ENCODE results near the gene HEPHL1.

Gene HEPHL1

DNA sequence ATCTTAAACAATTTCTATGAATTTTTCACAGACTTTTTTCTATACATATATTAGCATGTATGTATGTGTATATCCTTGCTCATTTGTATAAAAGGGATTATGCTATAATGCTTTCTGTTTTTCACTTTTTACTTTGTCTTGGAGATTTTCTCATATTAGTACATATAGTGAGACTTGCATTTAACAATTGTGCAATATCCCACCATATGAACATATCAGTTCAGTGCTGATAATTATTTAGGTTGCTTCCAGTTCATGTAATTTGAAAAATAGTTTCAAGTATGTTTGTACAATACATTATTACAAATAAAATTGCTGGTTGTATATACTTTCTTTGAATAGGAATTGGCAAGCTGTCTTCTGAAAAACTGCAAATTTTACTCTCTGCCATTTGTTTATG lies 37.9 kb downstream of the HEPHL1 start:
- ATAC-seq (ENCODE audit: insufficient read depth, low read depth): no peak
- no peak overlapping the region for H3K4me2 ChIP-seq (ENCODE audit: insufficient read depth, low read length)
- H3K4me3 ChIP-seq (ENCODE audit: low read depth in 1 of 2, low read length in 2 of 2): no peak overlapping the region
- no peaks in the 10 kb centered on the region for H3K27me3 ChIP-seq (ENCODE audit: insufficient read depth, low read length, poor library complexity)
- no peak overlapping the region for H3K9ac ChIP-seq (ENCODE audit: low read depth, low read length)
- no peaks in the 10 kb centered on the region for H3K36me3 ChIP-seq (ENCODE audit: insufficient read depth, low read length)
- no peak for DNase-seq
- H3K79me2 ChIP-seq (ENCODE audit: insufficient read depth, low read length): no peaks in the 10 kb centered on the region
- TF ChIP-seq EZH2 (IDR thresholded peaks at IDR 0.05; ENCODE audit: borderline replicate concordance, low read depth, low read length, severe bottlenecking): no peak
- H3K27ac ChIP-seq (ENCODE audit: low read length): no peak overlapping the region
- H3K4me1 ChIP-seq (ENCODE audit: insufficient read depth, low read length): no peaks in the 10 kb centered on the region
- H2AFZ ChIP-seq (ENCODE audit: low read depth, low read length): no peak overlapping the region
- no peaks in the 10 kb centered on the region for H3K9me3 ChIP-seq (ENCODE audit: insufficient read depth, low read length, severe bottlenecking)
- no peaks in the 10 kb centered on the region for H4K20me1 ChIP-seq (ENCODE audit: insufficient read depth, low read length)

DNA sequence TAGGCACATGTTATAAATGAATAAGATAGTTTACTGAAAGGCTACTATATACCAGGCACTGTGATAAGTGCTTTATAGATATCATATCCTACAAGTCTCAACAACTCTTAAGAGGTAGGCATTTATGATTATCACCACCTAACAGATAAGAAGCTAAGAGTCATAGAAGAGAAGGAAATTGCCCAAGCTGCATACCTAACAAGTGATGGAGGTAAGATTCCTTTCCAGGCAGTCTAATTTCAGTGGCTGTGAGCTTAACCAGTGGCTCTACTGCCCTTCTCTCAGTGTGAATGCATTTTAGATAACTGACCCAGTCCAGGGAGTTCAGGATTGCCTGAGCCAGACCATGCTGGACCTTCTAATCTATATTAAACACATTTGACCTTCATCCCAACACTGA lies 39.2 kb downstream of the HEPHL1 start:
- Histone ChIP-seq H2AFZ (ENCODE audit: low read depth, low read length) (no peak overlapping the region), H4K20me1 (ENCODE audit: insufficient read depth, low read length) (no peaks in the 10 kb centered on the region), H3K9me3 (ENCODE audit: insufficient read depth, low read length, severe bottlenecking) (no peaks in the 10 kb centered on the region), H3K4me2 (ENCODE audit: insufficient read depth, low read length) (no peak overlapping the region), H3K9ac (ENCODE audit: low read depth, low read length) (no peak overlapping the region), H3K27me3 (ENCODE audit: insufficient read depth, low read length, poor library complexity) (no peaks in the 10 kb centered on the region), H3K36me3 (ENCODE audit: insufficient read depth, low read length) (no peaks in the 10 kb centered on the region), H3K79me2 (ENCODE audit: insufficient read depth, low read length) (no peaks in the 10 kb centered on the region), H3K4me3 (ENCODE audit: low read depth in 1 of 2, low read length in 2 of 2) (no peak overlapping the region), H3K4me1 (ENCODE audit: insufficient read depth, low read length) (no peaks in the 10 kb centered on the region), H3K27ac (ENCODE audit: low read length) (no peak overlapping the region)
- no peak for TF ChIP-seq CTCF (IDR thresholded peaks at IDR 0.05; ENCODE audit: borderline replicate concordance, extremely low read depth, low read length, poor library complexity, severe bottlenecking)
- TF ChIP-seq EZH2 (IDR thresholded peaks at IDR 0.05; ENCODE audit: borderline replicate concordance, low read depth, low read length, severe bottlenecking): no peak
- DNase-seq: no peak
- no peak for ATAC-seq (ENCODE audit: insufficient read depth, low read depth)

DNA sequence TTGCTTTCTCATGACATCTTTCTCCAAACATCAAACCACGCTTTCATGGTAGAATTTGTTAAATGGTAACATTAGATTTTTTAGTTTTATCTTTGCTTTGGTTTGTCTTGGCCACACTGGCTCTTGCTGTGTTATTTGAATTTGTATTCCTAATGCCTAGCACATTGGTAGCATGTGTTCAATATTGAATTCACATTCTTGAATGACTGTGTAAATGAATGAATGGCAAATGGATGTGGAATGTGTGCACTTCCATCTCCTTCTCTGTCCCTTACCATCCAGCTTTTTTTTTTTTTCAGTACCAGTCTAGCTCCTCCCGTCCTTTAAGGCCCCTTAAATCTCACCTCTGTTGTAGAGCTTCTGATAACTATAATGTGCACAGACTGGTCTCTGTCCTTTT lies 41.2 kb downstream of the HEPHL1 start:
- H3K4me3 ChIP-seq (ENCODE audit: low read depth in 1 of 2, low read length in 2 of 2): no peak overlapping the region
- no peak for ATAC-seq (ENCODE audit: insufficient read depth, low read depth)
- H4K20me1 ChIP-seq (ENCODE audit: insufficient read depth, low read length): no peaks in the 10 kb centered on the region
- TF ChIP-seq EZH2 (IDR thresholded peaks at IDR 0.05; ENCODE audit: borderline replicate concordance, low read depth, low read length, severe bottlenecking) (no peak), CTCF (IDR thresholded peaks at IDR 0.05; ENCODE audit: borderline replicate concordance, extremely low read depth, low read length, poor library complexity, severe bottlenecking) (no peak)
- no peak overlapping the region for H3K4me2 ChIP-seq (ENCODE audit: insufficient read depth, low read length)
- no peak overlapping the region for H3K9ac ChIP-seq (ENCODE audit: low read depth, low read length)
- H3K36me3 ChIP-seq (ENCODE audit: insufficient read depth, low read length): no peaks in the 10 kb centered on the region
- no peaks in the 10 kb centered on the region for H3K9me3 ChIP-seq (ENCODE audit: insufficient read depth, low read length, severe bottlenecking)
- DNase-seq: no peak
- no peaks in the 10 kb centered on the region for H3K4me1 ChIP-seq (ENCODE audit: insufficient read depth, low read length)
- no peaks in the 10 kb centered on the region for H3K27me3 ChIP-seq (ENCODE audit: insufficient read depth, low read length, poor library complexity)
- H3K79me2 ChIP-seq (ENCODE audit: insufficient read depth, low read length): no peaks in the 10 kb centered on the region
- H2AFZ ChIP-seq (ENCODE audit: low read depth, low read length): no peak overlapping the region
- no peak overlapping the region for H3K27ac ChIP-seq (ENCODE audit: low read length)

DNA sequence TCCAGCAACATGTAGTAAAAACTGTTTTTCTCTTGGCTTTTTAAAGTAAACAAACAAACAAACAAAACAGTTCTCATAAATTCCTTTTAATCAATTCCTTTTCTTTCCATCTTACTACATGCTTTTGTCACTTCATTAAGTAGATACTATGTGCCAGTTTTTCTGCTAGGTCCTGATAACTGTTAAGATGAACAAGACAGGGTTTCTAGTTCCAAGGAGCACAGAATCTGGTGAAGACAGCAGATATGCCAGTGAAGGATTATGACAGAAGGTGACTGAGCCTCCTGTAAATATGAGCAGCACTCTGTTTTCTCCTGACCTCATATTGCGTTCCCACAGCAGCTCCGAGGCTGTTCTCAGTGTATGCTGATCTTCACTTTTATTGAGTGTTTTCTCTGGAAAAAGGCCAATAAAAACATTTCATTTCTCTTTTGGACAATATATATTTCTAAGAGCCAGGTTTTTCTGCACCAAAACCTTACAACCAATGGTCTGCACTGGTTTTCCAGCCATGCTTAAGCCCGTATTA lies 45.8 kb downstream of the HEPHL1 start:
- Histone ChIP-seq H3K9ac (ENCODE audit: low read depth, low read length) (no peak overlapping the region), H2AFZ (ENCODE audit: low read depth, low read length) (no peak overlapping the region), H3K27me3 (ENCODE audit: insufficient read depth, low read length, poor library complexity) (no peaks in the 10 kb centered on the region), H3K27ac (ENCODE audit: low read length) (no peak overlapping the region), H4K20me1 (ENCODE audit: insufficient read depth, low read length) (no peaks in the 10 kb centered on the region), H3K9me3 (ENCODE audit: insufficient read depth, low read length, severe bottlenecking) (no peaks in the 10 kb centered on the region), H3K4me3 (ENCODE audit: low read depth in 1 of 2, low read length in 2 of 2) (no peak overlapping the region), H3K79me2 (ENCODE audit: insufficient read depth, low read length) (no peaks in the 10 kb centered on the region), H3K36me3 (ENCODE audit: insufficient read depth, low read length) (no peaks in the 10 kb centered on the region), H3K4me1 (ENCODE audit: insufficient read depth, low read length) (no peaks in the 10 kb centered on the region), H3K4me2 (ENCODE audit: insufficient read depth, low read length) (no peak overlapping the region)
- ATAC-seq (ENCODE audit: insufficient read depth, low read depth) (no peak), DNase-seq (no peak)
- TF ChIP-seq EZH2 (IDR thresholded peaks at IDR 0.05; ENCODE audit: borderline replicate concordance, low read depth, low read length, severe bottlenecking): no peak
- no peak for TF ChIP-seq CTCF (IDR thresholded peaks at IDR 0.05; ENCODE audit: borderline replicate concordance, extremely low read depth, low read length, poor library complexity, severe bottlenecking)
